Measurements from ENCODE around the gene OR1A1.
"Not testable (repeated sequence)": the region's sequence is repeated elsewhere in the genome, so short reads cannot be mapped to it uniquely, and the experiment has no call there.

GRCh38 chr17:3224721-3225352, 17.4 kb downstream of the OR1A1 start:
- TF ChIP-seq, protein P1, sequence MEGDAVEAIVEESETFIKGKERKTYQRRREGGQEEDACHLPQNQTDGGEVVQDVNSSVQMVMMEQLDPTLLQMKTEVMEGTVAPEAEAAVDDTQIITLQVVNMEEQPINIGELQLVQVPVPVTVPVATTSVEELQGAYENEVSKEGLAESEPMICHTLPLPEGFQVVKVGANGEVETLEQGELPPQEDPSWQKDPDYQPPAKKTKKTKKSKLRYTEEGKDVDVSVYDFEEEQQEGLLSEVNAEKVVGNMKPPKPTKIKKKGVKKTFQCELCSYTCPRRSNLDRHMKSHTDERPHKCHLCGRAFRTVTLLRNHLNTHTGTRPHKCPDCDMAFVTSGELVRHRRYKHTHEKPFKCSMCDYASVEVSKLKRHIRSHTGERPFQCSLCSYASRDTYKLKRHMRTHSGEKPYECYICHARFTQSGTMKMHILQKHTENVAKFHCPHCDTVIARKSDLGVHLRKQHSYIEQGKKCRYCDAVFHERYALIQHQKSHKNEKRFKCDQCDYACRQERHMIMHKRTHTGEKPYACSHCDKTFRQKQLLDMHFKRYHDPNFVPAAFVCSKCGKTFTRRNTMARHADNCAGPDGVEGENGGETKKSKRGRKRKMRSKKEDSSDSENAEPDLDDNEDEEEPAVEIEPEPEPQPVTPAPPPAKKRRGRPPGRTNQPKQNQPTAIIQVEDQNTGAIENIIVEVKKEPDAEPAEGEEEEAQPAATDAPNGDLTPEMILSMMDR (IDR thresholded peaks at IDR 0.05): not testable (repeated sequence)
- not testable (repeated sequence) for TF ChIP-seq POLR2A (IDR thresholded peaks at IDR 0.05)
